GM18508 (cell line): Measurements from ENCODE around the gene USHBP1.

Source experiments
- ATAC-seq: cut with Tn5 transposase; IDR thresholded peaks from one replicate; pipeline ENCODE4 v1.9.1; 2021; ENCODE audit warnings: moderate number of reproducible peaks; ENCODE audit not compliant: insufficient read depth, unreplicated experiment

USHBP1 gene, protein sequence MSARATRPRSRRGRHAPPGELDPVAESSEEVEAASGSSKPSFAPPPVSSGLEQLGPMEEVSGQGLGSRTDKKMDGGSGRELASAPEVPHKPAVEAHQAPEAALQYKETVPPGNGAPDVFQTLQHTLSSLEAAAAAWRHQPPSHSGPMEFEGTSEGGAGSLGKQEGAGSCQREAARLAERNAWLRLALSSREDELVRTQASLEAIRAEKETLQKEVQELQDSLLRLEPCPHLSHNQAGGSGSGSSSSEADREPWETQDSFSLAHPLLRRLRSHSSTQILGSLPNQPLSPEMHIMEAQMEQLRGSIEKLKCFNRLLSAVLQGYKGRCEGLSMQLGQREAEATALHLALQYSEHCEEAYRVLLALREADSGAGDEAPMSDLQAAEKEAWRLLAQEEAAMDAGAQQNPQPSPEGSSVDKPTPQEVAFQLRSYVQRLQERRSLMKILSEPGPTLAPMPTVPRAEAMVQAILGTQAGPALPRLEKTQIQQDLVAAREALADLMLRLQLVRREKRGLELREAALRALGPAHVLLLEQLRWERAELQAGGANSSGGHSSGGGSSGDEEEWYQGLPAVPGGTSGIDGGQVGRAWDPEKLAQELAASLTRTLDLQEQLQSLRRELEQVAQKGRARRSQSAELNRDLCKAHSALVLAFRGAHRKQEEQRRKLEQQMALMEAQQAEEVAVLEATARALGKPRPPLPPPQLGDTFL

DNA sequence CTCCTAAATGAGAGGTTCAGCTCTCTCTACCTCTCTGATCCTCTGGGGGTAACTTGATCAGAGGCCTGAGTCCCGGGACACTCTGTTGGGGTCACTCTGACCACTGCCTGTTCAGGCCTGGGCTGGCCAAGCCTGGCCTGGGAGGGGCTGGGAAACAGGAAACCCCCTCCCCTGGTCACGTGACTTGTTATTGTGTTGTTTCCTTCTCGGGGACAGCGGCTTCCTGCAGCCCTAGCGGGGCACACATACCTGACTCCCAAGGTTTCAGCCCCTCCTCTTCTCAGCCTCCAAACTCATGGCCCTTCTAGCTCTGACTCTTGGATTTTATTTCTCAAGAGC, at the start of gene USHBP1:
USHBP1 (minus strand) TSS at position 105 of the 339 bp plus-strand sequence. CDS start 446 bp downstream, outside the sequence.
- no peak for ATAC-seq

- ATAC-seq, result no peak
Measured at GRCh38 chr19:17314007-17314593, 49.6 kb upstream of the USHBP1 start.

DNA sequence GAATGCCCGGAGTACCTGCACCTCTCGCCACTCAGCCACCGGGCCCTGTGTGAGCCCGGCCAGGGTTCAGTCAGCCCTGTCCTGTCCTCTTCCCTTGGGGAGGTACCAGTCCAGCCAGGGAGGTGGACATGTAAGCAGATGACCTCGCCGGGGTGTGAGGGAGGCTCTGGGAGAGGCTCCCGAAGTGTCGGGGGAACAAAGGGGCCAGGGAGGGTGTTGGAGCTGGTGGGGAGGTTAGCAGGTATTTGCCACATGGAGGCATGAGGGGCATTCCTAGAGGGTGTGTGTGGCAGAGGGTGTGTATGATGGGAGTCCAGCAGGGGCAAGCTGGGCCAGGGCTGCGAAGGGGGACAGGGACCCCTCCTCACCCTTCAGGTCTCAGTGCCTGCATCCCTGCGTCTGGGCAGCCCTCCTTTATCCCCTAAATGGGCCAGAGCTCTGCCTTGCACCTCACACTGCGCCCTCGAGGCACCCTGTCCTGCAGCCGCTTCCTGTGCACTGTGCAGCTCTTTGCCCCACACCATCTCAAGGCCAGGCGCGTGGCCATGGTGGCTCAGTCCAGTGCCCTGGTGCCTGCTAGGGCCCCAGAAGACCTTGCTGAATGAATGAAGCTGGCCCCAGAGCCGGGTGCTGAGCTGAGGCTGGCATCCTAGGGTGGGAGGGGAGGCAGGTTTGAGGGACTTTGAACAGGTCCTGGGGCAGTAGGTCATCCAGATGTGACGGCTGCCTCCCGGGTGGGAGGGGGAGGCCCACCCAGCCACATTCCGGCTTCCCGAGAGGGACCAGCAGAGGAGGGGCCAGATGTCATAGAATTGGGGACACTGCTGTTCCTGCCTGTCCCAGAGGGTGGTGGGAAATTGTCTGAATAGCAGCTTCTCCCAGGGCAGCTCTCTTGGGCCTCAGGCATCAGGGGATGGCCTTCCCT, 47.9 kb upstream of the USHBP1 start:
- no peak for ATAC-seq

DNA sequence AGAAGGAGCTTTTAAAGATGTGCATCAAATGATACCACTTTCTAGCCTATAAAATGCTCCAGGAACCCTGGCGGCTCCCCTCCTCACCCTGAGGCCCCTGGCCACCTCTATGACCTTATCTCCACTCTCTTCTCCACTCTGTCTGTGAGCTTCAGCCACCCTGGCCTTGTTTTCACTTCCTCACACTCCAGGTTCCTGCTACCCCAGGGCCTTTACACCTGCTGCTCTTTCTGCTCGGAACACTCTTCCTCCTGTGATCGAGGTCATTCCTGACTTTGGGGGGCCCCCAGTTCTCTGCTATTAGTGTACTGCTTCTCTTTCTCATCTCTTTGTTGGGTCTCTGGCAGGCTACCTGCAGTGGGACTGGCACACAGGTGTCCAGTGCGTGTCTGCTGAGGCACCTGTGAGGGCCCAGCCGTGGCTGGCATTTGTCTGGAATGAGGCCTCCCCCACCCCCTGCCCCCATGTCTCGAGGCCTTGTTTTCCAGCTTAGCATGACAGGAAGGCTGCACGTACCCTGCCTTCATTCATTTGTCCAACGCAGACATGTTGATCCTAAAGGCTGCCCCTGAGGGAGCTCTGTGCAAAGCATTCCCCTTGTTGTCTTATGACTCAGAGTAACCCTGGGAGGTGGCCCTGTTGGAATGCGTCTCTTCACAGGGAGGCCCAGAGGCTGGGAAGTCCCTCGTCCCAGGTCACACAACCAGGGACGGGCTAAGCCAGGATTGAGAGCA, 47.1 kb upstream of the USHBP1 start:
- no peak for ATAC-seq

DNA sequence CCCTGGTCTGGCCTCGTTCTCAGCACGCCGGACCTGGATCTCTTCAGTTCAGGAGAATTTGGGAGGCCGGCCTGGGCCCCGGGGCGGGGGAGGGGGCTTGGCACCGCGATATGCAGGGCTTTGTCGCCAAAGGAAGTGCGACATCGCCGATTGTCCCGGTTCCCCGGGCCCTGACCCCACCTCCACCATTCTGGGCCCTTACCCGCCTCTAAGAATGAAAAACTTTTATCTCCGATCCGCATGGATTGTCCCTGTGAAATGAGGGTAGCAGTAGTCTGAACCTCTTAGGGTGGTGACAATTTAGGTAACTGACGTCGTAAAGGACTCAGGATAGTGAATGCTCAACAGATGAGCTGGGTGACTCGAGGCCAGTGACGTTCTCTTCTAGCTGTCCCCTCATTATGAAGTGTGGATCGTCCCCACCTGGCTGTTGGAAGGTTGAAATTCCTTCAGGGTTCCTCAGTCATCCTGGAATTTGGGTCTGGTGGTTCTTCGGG, 45.5 kb upstream of the USHBP1 start:
- ATAC-seq, result no peak

GRCh38 chr19:17309198-17309964, 44.8 kb upstream of the USHBP1 start, which contains the start of gene DDA1:
Gene DDA1, plus strand, starts transcription at chr19:17309563. Its CDS starts 92 bp downstream, at chr19:17309655.
- peak; percentile 31 for ATAC-seq

- ATAC-seq, result no peak
Measured at GRCh38 chr19:17307876-17308377, 43.4 kb upstream of the USHBP1 start.

- ATAC-seq, result no peak
Measured at GRCh38 chr19:17306285-17306714, 41.8 kb upstream of the USHBP1 start.

- peak; percentile 70 for ATAC-seq
Measured at GRCh38 chr19:17305517-17306284, 41.2 kb upstream of the USHBP1 start, which contains the start of gene MRPL34. Gene MRPL34, plus strand, starts transcription at chr19:17305872. Its CDS starts 21 bp downstream, at chr19:17305893.

DNA sequence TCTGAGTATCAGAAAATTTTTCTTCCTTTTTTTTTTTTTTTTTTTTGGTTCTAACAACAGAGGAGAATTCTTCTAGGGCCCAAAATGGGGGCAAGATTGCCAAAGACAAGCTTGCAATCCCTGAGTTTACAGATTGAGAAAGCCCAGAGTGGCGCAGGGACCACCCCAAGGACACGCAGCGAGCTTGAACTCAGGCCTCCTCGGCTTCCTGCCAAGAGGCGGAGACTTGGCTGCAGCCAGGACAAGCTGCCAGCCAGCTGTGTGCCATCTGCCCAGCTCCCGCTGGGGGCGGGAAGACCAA, 40.6 kb upstream of the USHBP1 start:
- ATAC-seq, result no peak

DNA sequence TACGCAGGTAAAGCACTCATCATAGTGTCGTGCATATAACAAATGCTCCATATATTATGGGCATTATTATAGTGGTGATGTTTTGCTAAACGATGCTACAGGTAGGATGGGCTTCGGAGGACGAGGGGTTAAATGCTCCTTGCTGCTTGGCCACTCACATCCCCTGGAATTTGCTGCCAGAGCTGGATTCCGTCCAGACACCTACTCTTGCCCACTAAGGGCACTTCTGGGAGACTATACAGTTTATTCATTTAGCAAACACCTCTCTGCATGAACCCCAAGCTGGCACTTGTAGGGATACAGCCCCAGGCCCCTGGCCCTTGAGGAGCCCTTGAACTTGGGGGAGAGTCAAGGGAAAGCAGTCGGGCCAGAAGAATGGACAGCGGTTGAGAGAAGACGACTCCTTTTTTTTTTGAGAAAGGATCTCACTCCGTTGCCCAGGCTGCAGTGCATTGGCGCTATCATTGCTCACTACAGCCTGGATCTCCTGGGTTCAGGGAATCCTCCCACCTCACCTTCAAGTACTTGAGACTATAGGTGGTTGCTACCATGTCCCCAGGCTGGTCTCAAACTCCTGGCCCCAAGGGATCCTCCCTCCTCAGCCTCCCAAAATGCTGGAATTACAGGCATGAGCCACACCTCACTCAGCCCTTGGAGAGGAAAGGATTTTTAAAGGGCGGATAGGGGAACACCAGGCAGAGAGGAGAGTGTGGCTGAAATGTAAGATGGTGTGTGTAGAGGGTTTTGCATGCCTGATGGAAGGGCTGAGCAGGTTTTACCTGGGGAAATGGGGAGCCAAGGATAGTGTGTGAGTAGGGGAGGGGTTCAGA, 40.1 kb upstream of the USHBP1 start:
- ATAC-seq, result no peak

DNA sequence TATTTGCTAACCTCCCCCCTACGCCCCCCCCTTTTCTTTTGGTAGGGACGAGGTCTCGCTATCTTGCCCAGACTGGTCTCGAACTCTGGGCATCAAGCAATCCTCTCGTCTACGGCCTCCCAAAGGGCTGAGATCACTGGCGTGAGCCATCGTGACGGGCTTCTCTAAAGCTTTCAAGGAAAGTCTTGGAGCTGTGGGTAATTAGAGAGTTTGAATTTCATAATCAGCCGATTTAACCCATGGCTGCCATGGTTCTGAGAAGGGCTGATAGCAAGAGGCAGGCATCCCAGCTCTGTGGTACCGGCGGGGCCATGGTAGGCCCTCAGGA, 39.4 kb upstream of the USHBP1 start:
- ATAC-seq, result no peak

- ATAC-seq, result no peak
Measured at GRCh38 chr19:17303167-17303939, 38.8 kb upstream of the USHBP1 start, which contains the start of gene ABHD8. Gene ABHD8, minus strand, starts transcription at chr19:17303425. Its CDS starts 1,809 bp downstream, at chr19:17301616.

DNA sequence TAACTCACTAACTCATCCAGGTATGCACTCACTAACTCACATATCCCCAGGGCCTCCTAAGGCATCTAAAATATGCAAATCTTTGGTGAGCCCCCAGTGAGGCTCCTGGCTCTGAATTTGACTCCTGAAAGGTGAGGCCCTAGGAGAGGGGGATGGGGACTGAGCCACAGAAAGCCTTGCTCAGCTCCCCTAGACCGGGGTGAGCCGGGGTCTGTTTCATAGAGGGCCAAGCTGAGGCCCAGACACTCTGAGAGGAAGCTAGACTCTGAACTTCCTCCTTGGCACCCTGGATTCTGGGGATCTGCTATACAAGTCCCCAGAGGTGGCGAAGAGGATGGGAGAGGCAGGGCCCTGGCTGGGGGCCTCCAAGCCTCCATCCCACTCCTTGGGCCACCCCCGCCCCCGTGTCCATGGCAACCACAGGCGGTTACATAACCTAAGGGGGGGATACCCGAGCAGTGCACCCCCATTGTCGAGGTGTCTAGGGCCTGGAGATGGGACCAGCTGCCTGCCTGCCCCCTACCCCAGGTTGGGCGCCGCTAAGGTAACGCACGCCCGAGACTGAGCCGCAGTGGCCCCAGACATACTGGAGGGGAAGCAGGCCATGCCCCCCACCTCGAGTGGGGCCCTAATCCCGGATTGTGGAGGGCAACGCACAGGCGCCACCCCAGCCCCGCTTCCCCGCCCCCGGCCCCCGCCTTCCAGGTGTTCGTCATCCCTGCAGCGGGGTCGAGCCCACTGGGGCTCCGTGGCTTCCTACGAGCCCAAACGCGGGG, 38.0 kb upstream of the USHBP1 start:
- no peak for ATAC-seq

- ATAC-seq, result no peak
Measured at GRCh38 chr19:17300992-17301619, 36.6 kb upstream of the USHBP1 start.
